Activated CD4-positive, alpha-beta T cell treated with anti-CD3 and anti-CD28 coated beads, Interleukin-2, amount 50 U/mL, for 4 hours (primary cell): ENCODE measurements around the gene TYW1.
"Not testable (repeated sequence)": the region's sequence is repeated elsewhere in the genome, so short reads cannot be mapped to it uniquely, and the experiment has no call there.

ENCODE experiments used
- DNase-seq, 2 experiments: peaks; one replicate each; pipeline ENCODE4 v3.0.0-alpha.2; 2020

Gene TYW1

GRCh38 chr7:67257779-67258178 lies 261.1 kb downstream of the TYW1 start:
- DNase-seq = not testable (repeated sequence)

GRCh38 chr7:67259363-67259762 lies 262.7 kb downstream of the TYW1 start:
- not testable (repeated sequence) for DNase-seq

- DNase-seq = peak; percentile 2 to 6
Observed at GRCh38 chr7:67260166-67260586, 263.5 kb downstream of the TYW1 start.

- DNase-seq = not testable (repeated sequence)
Observed at GRCh38 chr7:67264000-67264399, 267.4 kb downstream of the TYW1 start.

GRCh38 chr7:67266070-67266469 lies 269.4 kb downstream of the TYW1 start:
- DNase-seq = not testable (repeated sequence)

- no peak for DNase-seq
Observed at GRCh38 chr7:67267914-67268313, 271.3 kb downstream of the TYW1 start.

GRCh38 chr7:67269916-67270315 lies 273.3 kb downstream of the TYW1 start:
- DNase-seq = not testable (repeated sequence)
